Loucy (cell line): ENCODE measurements around the gene MCHR1.

Experiments
- H2AFZ ChIP-seq: fragments of 200-600 bp; sonication (generic); 2 replicates; pipeline ENCODE4 v1.6.0; 2016; ENCODE audit warnings: antibody characterized with exemption, mild to moderate bottlenecking, low read length, moderate library complexity
- H3F3A ChIP-seq: fragments of 200-600 bp; 2 replicates; pipeline ENCODE4 v1.6.0; 2016; ENCODE audit warnings: antibody characterized with exemption, low read depth, mild to moderate bottlenecking
- H3K27me3 ChIP-seq: fragments of 200-600 bp; sonication (generic); 2 replicates; pipeline ENCODE4 v1.6.1; 2014; ENCODE audit warnings: low read length, mild to moderate bottlenecking; ENCODE audit not compliant: insufficient read depth, poor library complexity, severe bottlenecking
- H3K36me3 ChIP-seq: fragments of 200-600 bp; sonication (generic); 2 replicates; pipeline ENCODE4 v1.6.1; 2016; ENCODE audit warnings: low read length; ENCODE audit not compliant: insufficient read depth
- H3K4me1 ChIP-seq: fragments of 200-600 bp; sonication (generic); 2 replicates; pipeline ENCODE4 v1.5.1; 2014; ENCODE audit warnings: low read length, mild to moderate bottlenecking; ENCODE audit not compliant: insufficient read depth, poor library complexity, severe bottlenecking
- H3K4me2 ChIP-seq: fragments of 200-600 bp; sonication (generic); 2 replicates; pipeline ENCODE4 v1.6.0; 2014; ENCODE audit warnings: antibody characterized with exemption, low read length, low read depth, mild to moderate bottlenecking; ENCODE audit not compliant: poor library complexity, severe bottlenecking
- H3K4me3 ChIP-seq: fragments of 200-600 bp; sonication (generic); 2 replicates; pipeline ENCODE4 v1.5.1; 2014; ENCODE audit warnings: low read length, mild to moderate bottlenecking, mixed read lengths; ENCODE audit not compliant: poor library complexity, severe bottlenecking
- H3K79me2 ChIP-seq: fragments of 200-600 bp; sonication (generic); 2 replicates; pipeline ENCODE4 v1.6.1; 2014; ENCODE audit warnings: low read length; ENCODE audit not compliant: insufficient read depth
- H3K9ac ChIP-seq: fragments of 200-600 bp; sonication (generic); 2 replicates; pipeline ENCODE4 v1.6.0; 2014; ENCODE audit warnings: mild to moderate bottlenecking, low read depth, low read length, moderate library complexity; ENCODE audit not compliant: poor library complexity, severe bottlenecking
- H3K9me2 ChIP-seq: fragments of 200-600 bp; sonication (generic); replicated peaks from 2 replicates; pipeline ENCODE4 v1.6.1; 2016; ENCODE audit warnings: low read depth, low read length, mixed read lengths
- H3K9me3 ChIP-seq: fragments of 200-600 bp; sonication (generic); 2 replicates; pipeline ENCODE4 v1.6.1; 2014; ENCODE audit warnings: mild to moderate bottlenecking, antibody characterized with exemption, low read length, low read depth; ENCODE audit not compliant: insufficient read depth
- H4K20me1 ChIP-seq: fragments of 200-600 bp; sonication (generic); 2 replicates; pipeline ENCODE4 v1.6.0; 2014; ENCODE audit warnings: antibody characterized with exemption, low read length, mild to moderate bottlenecking; ENCODE audit not compliant: insufficient read depth, poor library complexity, severe bottlenecking
- EZH2phosphoT487 ChIP-seq: fragments of 200-600 bp; IDR thresholded peaks from 2 replicates; pipeline ENCODE4 v1.6.1; 2018; ENCODE audit warnings: antibody characterized with exemption, mild to moderate bottlenecking, moderate library complexity, borderline replicate concordance
- TF ChIP-seq, protein P1 (sequence below): fragments of 200-600 bp; sonication (generic); conservative IDR thresholded peaks from 2 replicates; pipeline ENCODE4 v1.5.1; 2014; ENCODE audit warnings: mild to moderate bottlenecking, antibody characterized with exemption, low read length

The MCHR1 gene

DNA sequence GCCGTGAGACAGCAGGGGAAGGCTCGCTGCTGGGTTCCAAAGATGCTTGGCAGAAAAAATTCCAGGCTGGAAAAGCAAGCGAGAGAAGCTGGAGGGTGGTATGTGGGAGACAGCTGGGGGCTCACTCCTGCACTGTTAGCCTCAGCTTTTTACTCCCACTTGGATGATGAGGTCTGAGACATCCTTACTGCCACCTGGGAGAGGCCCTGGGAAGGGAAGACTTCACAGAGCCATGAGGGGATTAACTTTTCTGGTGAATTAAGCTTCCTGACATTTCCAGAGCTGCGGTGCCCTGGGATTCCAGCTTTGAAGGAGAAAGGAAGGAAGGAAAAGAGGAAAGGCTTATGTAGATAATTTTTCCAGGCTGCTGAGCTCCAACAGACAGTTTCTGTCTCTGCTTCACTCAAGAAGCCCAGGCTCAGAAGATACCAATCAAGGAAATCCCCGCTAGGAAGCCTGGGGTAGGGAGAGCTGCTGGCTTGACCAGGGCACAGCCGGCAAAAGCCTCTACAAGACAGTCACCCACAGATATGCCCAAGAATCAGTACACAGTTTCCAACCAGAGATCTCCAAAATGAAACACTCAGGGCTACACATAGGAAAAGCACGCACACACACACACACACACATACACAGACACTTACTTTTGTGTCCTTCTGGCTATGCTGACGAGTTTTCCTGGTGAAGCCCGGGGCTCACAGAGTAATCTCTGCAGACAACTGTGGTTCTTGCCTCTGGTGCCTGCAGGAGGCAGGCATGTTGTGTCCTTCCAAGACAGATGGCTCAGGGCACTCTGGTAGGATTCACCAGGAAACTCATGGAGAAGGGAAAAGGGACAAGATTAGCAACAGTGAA lies 907 bp downstream of the MCHR1 start:
- H3K27me3 ChIP-seq: no peaks in the 10 kb centered on the region
- H2AFZ ChIP-seq: no peak overlapping the region
- H3K4me2 ChIP-seq: no peak overlapping the region
- H3F3A ChIP-seq: no peaks in the 10 kb centered on the region
- no peaks in the 10 kb centered on the region for H3K36me3 ChIP-seq
- H3K4me1 ChIP-seq: peaks cover 17% of the 10 kb centered on the region
- no peak for TF ChIP-seq EZH2phosphoT487
- TF ChIP-seq, protein P1, sequence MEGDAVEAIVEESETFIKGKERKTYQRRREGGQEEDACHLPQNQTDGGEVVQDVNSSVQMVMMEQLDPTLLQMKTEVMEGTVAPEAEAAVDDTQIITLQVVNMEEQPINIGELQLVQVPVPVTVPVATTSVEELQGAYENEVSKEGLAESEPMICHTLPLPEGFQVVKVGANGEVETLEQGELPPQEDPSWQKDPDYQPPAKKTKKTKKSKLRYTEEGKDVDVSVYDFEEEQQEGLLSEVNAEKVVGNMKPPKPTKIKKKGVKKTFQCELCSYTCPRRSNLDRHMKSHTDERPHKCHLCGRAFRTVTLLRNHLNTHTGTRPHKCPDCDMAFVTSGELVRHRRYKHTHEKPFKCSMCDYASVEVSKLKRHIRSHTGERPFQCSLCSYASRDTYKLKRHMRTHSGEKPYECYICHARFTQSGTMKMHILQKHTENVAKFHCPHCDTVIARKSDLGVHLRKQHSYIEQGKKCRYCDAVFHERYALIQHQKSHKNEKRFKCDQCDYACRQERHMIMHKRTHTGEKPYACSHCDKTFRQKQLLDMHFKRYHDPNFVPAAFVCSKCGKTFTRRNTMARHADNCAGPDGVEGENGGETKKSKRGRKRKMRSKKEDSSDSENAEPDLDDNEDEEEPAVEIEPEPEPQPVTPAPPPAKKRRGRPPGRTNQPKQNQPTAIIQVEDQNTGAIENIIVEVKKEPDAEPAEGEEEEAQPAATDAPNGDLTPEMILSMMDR: no peak
- H4K20me1 ChIP-seq: no peaks in the 10 kb centered on the region
- H3K9me3 ChIP-seq: no peaks in the 10 kb centered on the region
- H3K4me3 ChIP-seq: no peak overlapping the region
- H3K79me2 ChIP-seq: no peaks in the 10 kb centered on the region
- no peak overlapping the region for H3K9ac ChIP-seq
- H3K9me2 ChIP-seq: no peaks in the 10 kb centered on the region

DNA sequence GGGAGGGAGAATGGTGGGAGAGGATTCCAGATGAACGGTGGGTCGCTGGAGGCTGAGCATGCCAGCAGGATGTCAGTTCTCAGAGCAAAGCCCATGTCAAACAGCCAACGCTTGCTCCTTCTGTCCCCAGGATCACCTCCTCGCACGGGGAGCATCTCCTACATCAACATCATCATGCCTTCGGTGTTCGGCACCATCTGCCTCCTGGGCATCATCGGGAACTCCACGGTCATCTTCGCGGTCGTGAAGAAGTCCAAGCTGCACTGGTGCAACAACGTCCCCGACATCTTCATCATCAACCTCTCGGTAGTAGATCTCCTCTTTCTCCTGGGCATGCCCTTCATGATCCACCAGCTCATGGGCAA lies 1.5 kb downstream of the MCHR1 start:
- no peaks in the 10 kb centered on the region for H4K20me1 ChIP-seq
- H3K4me2 ChIP-seq: no peak overlapping the region
- H3K9me3 ChIP-seq: no peaks in the 10 kb centered on the region
- H3K79me2 ChIP-seq: no peaks in the 10 kb centered on the region
- no peak overlapping the region for H3K4me3 ChIP-seq
- no peaks in the 10 kb centered on the region for H3K9me2 ChIP-seq
- H3K9ac ChIP-seq: no peak overlapping the region
- H3F3A ChIP-seq: no peaks in the 10 kb centered on the region
- H3K4me1 ChIP-seq: peaks cover 17% of the 10 kb centered on the region
- H3K36me3 ChIP-seq: no peaks in the 10 kb centered on the region
- no peaks in the 10 kb centered on the region for H3K27me3 ChIP-seq
- TF ChIP-seq, protein P1: no peak
- TF ChIP-seq EZH2phosphoT487: no peak
- H2AFZ ChIP-seq: no peak overlapping the region

- H3K79me2 ChIP-seq: no peaks in the 10 kb centered on the region
- H3K4me3 ChIP-seq: no peak overlapping the region
- no peaks in the 10 kb centered on the region for H3K9me3 ChIP-seq
- H3K4me2 ChIP-seq: no peak overlapping the region
- no peak overlapping the region for H3K9ac ChIP-seq
- no peaks in the 10 kb centered on the region for H4K20me1 ChIP-seq
- H3K36me3 ChIP-seq: no peaks in the 10 kb centered on the region
- H3K9me2 ChIP-seq: no peaks in the 10 kb centered on the region
- no peaks in the 10 kb centered on the region for H3K27me3 ChIP-seq
- TF ChIP-seq, protein P1: no peak
- TF ChIP-seq EZH2phosphoT487: no peak
- no peak overlapping the region for H2AFZ ChIP-seq
- no peaks in the 10 kb centered on the region for H3F3A ChIP-seq
- peaks cover 17% of the 10 kb centered on the region for H3K4me1 ChIP-seq
These were observed 2.2 kb downstream of the MCHR1 start for GRCh38 chr22:40681451-40681850.
